Fibroblast of lung (primary cell): Measurements from ENCODE around the gene ITPKC. TPM values are rescaled to one million over a fixed set of nuclear protein-coding genes. Genes with fewer than 3 reads are reported as not detected.

ENCODE experiments used
- DNase-seq, 2 donors: peaks; one replicate each; pipeline versions ENCODE4 v3.0.0 to v3.0.0-alpha.2; 2010; ENCODE audit warnings: low read depth in 2 of 2
- H2AFZ ChIP-seq: 2 replicates; pipeline ENCODE4 v1.5.1; 2012; ENCODE audit warnings: low read length, control low read depth, inconsistent platforms
- H3K27ac ChIP-seq: 2 replicates; pipeline ENCODE4 v1.5.1; 2011; ENCODE audit warnings: low read length, control low read depth; ENCODE audit not compliant: insufficient read depth
- H3K27me3 ChIP-seq: 2 replicates; pipeline ENCODE4 v1.5.1; 2011; ENCODE audit warnings: mild to moderate bottlenecking, low read length; ENCODE audit not compliant: control insufficient read depth, insufficient read depth
- H3K36me3 ChIP-seq: 2 replicates; pipeline ENCODE4 v1.5.1; 2011; ENCODE audit warnings: low read length; ENCODE audit not compliant: control insufficient read depth, insufficient read depth
- H3K4me1 ChIP-seq: 2 replicates; pipeline ENCODE4 v1.5.1; 2011; ENCODE audit warnings: low read length; ENCODE audit not compliant: control insufficient read depth, insufficient read depth; ENCODE audit errors: extremely low read depth
- H3K4me2 ChIP-seq: 2 replicates; pipeline ENCODE4 v1.5.1; 2011; ENCODE audit warnings: low read length, control low read depth; ENCODE audit not compliant: insufficient read depth; ENCODE audit errors: extremely low read depth
- H3K4me3 ChIP-seq, 4 experiments: fragments of 200-600 bp in 1 of 4; sonication (generic) in 1 of 4; replicated peaks in 1 of 4; 2 replicates each; pipeline ENCODE4 v1.5.1; 2011 to 2016; ENCODE audit warnings: low read length in 4 of 4, low read depth in 3 of 4, mild to moderate bottlenecking in 3 of 4, control low read depth in 2 of 4, inconsistent platforms in 1 of 4, mixed read lengths in 1 of 4; ENCODE audit not compliant: insufficient read depth in 1 of 4; ENCODE audit errors: control extremely low read depth in 1 of 4
- H3K79me2 ChIP-seq: 2 replicates; pipeline ENCODE4 v1.5.1; 2012; ENCODE audit warnings: mild to moderate bottlenecking, low read length, inconsistent platforms; ENCODE audit not compliant: control insufficient read depth, insufficient read depth
- H3K9ac ChIP-seq: 2 replicates; pipeline ENCODE4 v1.5.1; 2011; ENCODE audit warnings: mild to moderate bottlenecking, low read length, control low read depth; ENCODE audit not compliant: insufficient read depth
- H3K9me3 ChIP-seq: 2 replicates; pipeline ENCODE4 v1.5.1; 2012; ENCODE audit warnings: low read depth, low read length; ENCODE audit not compliant: control insufficient read depth, insufficient read depth
- H4K20me1 ChIP-seq: 2 replicates; pipeline ENCODE4 v1.5.1; 2011; ENCODE audit warnings: low read length; ENCODE audit not compliant: control insufficient read depth, insufficient read depth; ENCODE audit errors: extremely low read depth
- CTCF ChIP-seq, 2 donors: IDR thresholded peaks in 1 of 2; conservative IDR thresholded peaks in 1 of 2; 1 replicate in 1 of 2; 2 replicates in 1 of 2; pipeline ENCODE4 v1.5.1; 2011 to 2012; ENCODE audit warnings: low read length in 2 of 2, control low read depth in 1 of 2, inconsistent platforms in 1 of 2, low read depth in 1 of 2, mild to moderate bottlenecking in 1 of 2
- EZH2 ChIP-seq: IDR thresholded peaks from 2 replicates; pipeline ENCODE4 v1.5.1; 2012; ENCODE audit warnings: low read length, control low read depth, mild to moderate bottlenecking; ENCODE audit errors: missing control alignments
- polyA plus RNA-seq, 2 donors: library from polyadenylated mRNA; depleted of rRNA in 1 of 2; stranded (reverse) in 1 of 2; unstranded in 1 of 2; fragments of >200 nt; gene quantifications; 2 replicates each; pipeline ENCODE4 v1.2.1, GENCODE V29; 2011 to 2012; ENCODE audit warnings: missing spikeins in 1 of 2
- total RNA-seq: library from RNA; depleted of rRNA; stranded (reverse); fragments of >200 nt; gene quantifications from 2 replicates; pipeline ENCODE4 v1.2.1, GENCODE V29; 2014

Gene ITPKC
- total and polyA plus RNA-seq, 2 donors (not counting 1 experiment from before 2014, with no cell fraction given) = 6.5 to 23.1 TPM

- Histone ChIP-seq H4K20me1 (no peaks in the 10 kb centered on the region), H3K36me3 (peaks cover 15% of the 10 kb centered on the region), H2AFZ (no peak overlapping the region)
These were observed 19.9 kb upstream of the ITPKC start for GRCh38 chr19:40697007-40697406.

DNA sequence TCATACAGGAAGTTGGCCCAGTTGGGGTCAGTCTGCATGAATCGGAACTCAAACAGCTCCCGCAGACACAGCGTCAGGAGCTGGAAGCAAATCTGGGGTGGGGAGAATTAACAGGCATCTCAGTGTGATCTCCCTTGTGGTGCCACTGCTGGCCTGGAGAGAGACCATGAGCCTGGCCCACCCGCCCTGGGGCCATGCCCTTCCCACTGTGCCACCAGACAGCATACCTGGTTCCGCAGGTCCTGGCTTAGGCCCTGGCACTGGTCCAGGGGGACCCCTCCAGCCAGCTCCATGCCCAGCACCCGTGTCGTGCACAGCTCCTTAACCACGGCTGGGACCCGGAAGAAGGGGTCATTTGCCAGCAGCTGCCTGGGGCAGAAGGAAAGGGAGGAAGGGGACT, 16.8 kb upstream of the ITPKC start:
- H3K4me3 ChIP-seq = no peak overlapping the region
- no peaks in the 10 kb centered on the region for H4K20me1 ChIP-seq
- no peak for DNase-seq
- peaks cover 18% of the 10 kb centered on the region for H3K36me3 ChIP-seq
- H2AFZ ChIP-seq = no peak overlapping the region
- H3K27me3 ChIP-seq = no peaks in the 10 kb centered on the region
- no peak overlapping the region for H3K9ac ChIP-seq
- H3K27ac ChIP-seq = no peak overlapping the region
- no peaks in the 10 kb centered on the region for H3K4me1 ChIP-seq
- no peaks in the 10 kb centered on the region for H3K9me3 ChIP-seq
- no peak for TF ChIP-seq EZH2
- H3K4me2 ChIP-seq = no peak overlapping the region
- H3K79me2 ChIP-seq = no peaks in the 10 kb centered on the region

More at GRCh38 chr19:40697007-40697406, 19.9 kb upstream of the ITPKC start:
- Histone ChIP-seq H3K9me3 (no peaks in the 10 kb centered on the region), H3K27me3 (no peaks in the 10 kb centered on the region), H3K27ac (no peak overlapping the region), H3K4me3 (no peak overlapping the region), H3K9ac (no peak overlapping the region), H3K4me1 (no peaks in the 10 kb centered on the region), H3K4me2 (no peak overlapping the region), H3K79me2 (no peaks in the 10 kb centered on the region)
- no peak for DNase-seq
- no peak for TF ChIP-seq EZH2
- TF ChIP-seq CTCF (conservative IDR thresholded peaks at IDR 0.05 in 1 of 2, IDR thresholded peaks at IDR 0.05 in 1 of 2; ENCODE audit: low read depth in 1 of 2, low read length in 2 of 2) = no peak

DNA sequence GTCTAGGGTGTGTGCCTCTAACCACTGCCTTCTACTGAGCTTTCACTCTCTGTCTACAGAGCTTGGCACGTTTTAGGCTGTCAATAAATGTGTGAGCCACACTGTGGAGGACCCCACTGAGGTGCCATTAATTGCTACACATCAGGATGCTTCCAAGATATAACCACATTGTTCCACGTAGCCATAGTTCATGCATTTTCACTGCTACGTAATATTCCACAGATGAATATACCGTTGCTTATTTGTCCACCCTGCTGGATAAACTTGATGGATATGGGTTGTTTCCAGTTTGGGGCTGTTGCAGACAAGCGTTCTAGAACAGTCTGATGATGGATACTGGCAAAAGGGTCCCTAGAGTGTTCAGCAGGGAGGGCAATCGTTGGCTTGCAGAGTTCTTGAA, 15.2 kb upstream of the ITPKC start:
- no peak for TF ChIP-seq CTCF (conservative IDR thresholded peaks at IDR 0.05 in 1 of 2, IDR thresholded peaks at IDR 0.05 in 1 of 2; ENCODE audit: low read depth in 1 of 2, low read length in 2 of 2)
- TF ChIP-seq EZH2 = no peak
- H3K27ac ChIP-seq = no peak overlapping the region
- H4K20me1 ChIP-seq = no peaks in the 10 kb centered on the region
- no peak overlapping the region for H3K9ac ChIP-seq
- peaks cover 18% of the 10 kb centered on the region for H3K36me3 ChIP-seq
- no peaks in the 10 kb centered on the region for H3K4me1 ChIP-seq
- no peak for DNase-seq
- no peaks in the 10 kb centered on the region for H3K9me3 ChIP-seq
- no peak overlapping the region for H3K4me2 ChIP-seq
- no peaks in the 10 kb centered on the region for H3K27me3 ChIP-seq
- H3K4me3 ChIP-seq = no peak overlapping the region
- no peaks in the 10 kb centered on the region for H3K79me2 ChIP-seq
- no peak overlapping the region for H2AFZ ChIP-seq
